OCI-LY1 (cell line): ENCODE data around the gene NSA2.
"Not testable (repeated sequence)": the region's sequence is repeated elsewhere in the genome, so short reads cannot be mapped to it uniquely, and the experiment has no call there.

Experiments
- H2AFZ ChIP-seq: fragments of 200-600 bp; sonication (generic), shearing (Covaris generic); 2 replicates; pipeline ENCODE4 v1.6.0; 2014; ENCODE audit warnings: antibody characterized with exemption, mild to moderate bottlenecking, low read length
- H3F3A ChIP-seq: fragments of 200-600 bp; sonication (generic), shearing (Covaris generic); 2 replicates; pipeline ENCODE4 v1.6.0; 2014; ENCODE audit warnings: mild to moderate bottlenecking, antibody characterized with exemption, low read length, moderate library complexity; ENCODE audit not compliant: insufficient read depth
- H3K27ac ChIP-seq: fragments of 200-600 bp; sonication (generic); 2 replicates; pipeline ENCODE4 v1.5.1; 2014; ENCODE audit warnings: low read length, mixed run types, mild to moderate bottlenecking, low read depth; ENCODE audit not compliant: poor library complexity, severe bottlenecking
- H3K27me3 ChIP-seq: fragments of 200-600 bp; sonication (generic); 2 replicates; pipeline ENCODE4 v1.6.0; 2014; ENCODE audit warnings: antibody characterized with exemption, mild to moderate bottlenecking, low read length, moderate library complexity; ENCODE audit not compliant: insufficient read depth
- H3K36me3 ChIP-seq: fragments of 200-600 bp; sonication (generic); 2 replicates; pipeline ENCODE4 v1.6.1; 2014; ENCODE audit warnings: mild to moderate bottlenecking, antibody characterized with exemption, low read length, moderate library complexity, mixed read lengths; ENCODE audit not compliant: insufficient read depth
- H3K4me1 ChIP-seq: fragments of 200-600 bp; sonication (generic); 2 replicates; pipeline ENCODE4 v1.5.1; 2014; ENCODE audit warnings: mild to moderate bottlenecking, low read length, moderate library complexity; ENCODE audit not compliant: insufficient read depth, severe bottlenecking
- H3K4me2 ChIP-seq: fragments of 200-600 bp; sonication (generic), shearing (Covaris generic); 2 replicates; pipeline ENCODE4 v1.6.1; 2014; ENCODE audit warnings: low read length
- H3K4me3 ChIP-seq: fragments of 200-600 bp; sonication (generic); 2 replicates; pipeline ENCODE4 v1.5.1; 2014; ENCODE audit warnings: low read length, low read depth, mild to moderate bottlenecking, mixed read lengths; ENCODE audit not compliant: poor library complexity, severe bottlenecking
- H3K79me2 ChIP-seq: fragments of 200-600 bp; shearing (Covaris generic); 2 replicates; pipeline ENCODE4 v1.6.1; 2016; ENCODE audit warnings: mixed run types, low read length, mixed read lengths; ENCODE audit not compliant: insufficient read depth
- H3K9ac ChIP-seq: fragments of 200-600 bp; sonication (generic), shearing (Covaris generic); 2 replicates; pipeline ENCODE4 v1.6.1; 2014; ENCODE audit warnings: mild to moderate bottlenecking, low read length, mixed read lengths
- H3K9me2 ChIP-seq: fragments of 200-600 bp; sonication (generic), shearing (Covaris generic); 2 replicates; pipeline ENCODE4 v1.6.1; 2014; ENCODE audit warnings: low read depth, mild to moderate bottlenecking, low read length, mixed read lengths
- H3K9me3 ChIP-seq: fragments of 200-600 bp; shearing (Covaris generic); 2 replicates; pipeline ENCODE4 v1.6.1; 2014; ENCODE audit warnings: low read length, mixed read lengths
- H4K20me1 ChIP-seq: fragments of 200-600 bp; sonication (generic), shearing (Covaris generic); 2 replicates; pipeline ENCODE4 v1.6.0; 2016; ENCODE audit warnings: mild to moderate bottlenecking, low read length; ENCODE audit not compliant: insufficient read depth
- EZH2 ChIP-seq: fragments of 200-600 bp; sonication (generic), shearing (Covaris generic); IDR thresholded peaks from 2 replicates; pipeline ENCODE4 v1.8.0; 2017; ENCODE audit warnings: borderline replicate concordance, mixed run types, mild to moderate bottlenecking, antibody characterized with exemption, low read length, moderate library complexity, mixed read lengths
- TF ChIP-seq, protein P1 (sequence below): fragments of 200-600 bp; sonication (generic), shearing (Covaris generic); IDR thresholded peaks from 2 replicates; pipeline ENCODE4 v1.5.1; 2017; ENCODE audit warnings: mild to moderate bottlenecking, antibody characterized with exemption, low read length, moderate library complexity, mixed read lengths

NSA2 gene

DNA sequence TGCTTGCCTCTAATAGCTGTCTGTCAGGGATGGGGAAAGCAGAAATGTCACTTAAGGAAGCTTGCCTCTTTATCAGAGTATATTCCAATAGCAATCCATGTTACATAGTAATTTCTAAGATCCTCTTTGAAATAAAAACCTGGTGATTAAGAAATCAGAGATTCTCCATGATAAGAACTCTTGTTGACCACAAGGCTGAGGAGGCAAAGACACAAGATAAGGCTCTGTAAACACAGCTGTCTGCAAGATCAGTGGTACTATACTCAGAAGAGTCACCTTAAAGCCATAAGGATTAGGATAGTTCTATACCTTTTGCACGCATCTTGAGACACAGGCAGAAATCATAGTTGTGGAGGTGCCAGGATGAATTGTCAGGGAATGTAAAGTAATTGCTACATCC lies 41.7 kb upstream of the NSA2 start:
- H3K27me3 ChIP-seq = no peaks in the 10 kb centered on the region
- H3K9me3 ChIP-seq = no peaks in the 10 kb centered on the region
- no peak overlapping the region for H3K4me3 ChIP-seq
- no peak overlapping the region for H3K27ac ChIP-seq
- no peaks in the 10 kb centered on the region for H3K9me2 ChIP-seq
- peaks cover 55% of the 10 kb centered on the region for H3K36me3 ChIP-seq
- H3K9ac ChIP-seq = no peak overlapping the region
- no peaks in the 10 kb centered on the region for H3F3A ChIP-seq
- no peaks in the 10 kb centered on the region for H4K20me1 ChIP-seq
- TF ChIP-seq, protein P1, sequence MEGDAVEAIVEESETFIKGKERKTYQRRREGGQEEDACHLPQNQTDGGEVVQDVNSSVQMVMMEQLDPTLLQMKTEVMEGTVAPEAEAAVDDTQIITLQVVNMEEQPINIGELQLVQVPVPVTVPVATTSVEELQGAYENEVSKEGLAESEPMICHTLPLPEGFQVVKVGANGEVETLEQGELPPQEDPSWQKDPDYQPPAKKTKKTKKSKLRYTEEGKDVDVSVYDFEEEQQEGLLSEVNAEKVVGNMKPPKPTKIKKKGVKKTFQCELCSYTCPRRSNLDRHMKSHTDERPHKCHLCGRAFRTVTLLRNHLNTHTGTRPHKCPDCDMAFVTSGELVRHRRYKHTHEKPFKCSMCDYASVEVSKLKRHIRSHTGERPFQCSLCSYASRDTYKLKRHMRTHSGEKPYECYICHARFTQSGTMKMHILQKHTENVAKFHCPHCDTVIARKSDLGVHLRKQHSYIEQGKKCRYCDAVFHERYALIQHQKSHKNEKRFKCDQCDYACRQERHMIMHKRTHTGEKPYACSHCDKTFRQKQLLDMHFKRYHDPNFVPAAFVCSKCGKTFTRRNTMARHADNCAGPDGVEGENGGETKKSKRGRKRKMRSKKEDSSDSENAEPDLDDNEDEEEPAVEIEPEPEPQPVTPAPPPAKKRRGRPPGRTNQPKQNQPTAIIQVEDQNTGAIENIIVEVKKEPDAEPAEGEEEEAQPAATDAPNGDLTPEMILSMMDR = no peak
- TF ChIP-seq EZH2 = no peak
- H3K4me2 ChIP-seq = no peak overlapping the region
- no peaks in the 10 kb centered on the region for H3K4me1 ChIP-seq
- no peak overlapping the region for H2AFZ ChIP-seq
- no peaks in the 10 kb centered on the region for H3K79me2 ChIP-seq

DNA sequence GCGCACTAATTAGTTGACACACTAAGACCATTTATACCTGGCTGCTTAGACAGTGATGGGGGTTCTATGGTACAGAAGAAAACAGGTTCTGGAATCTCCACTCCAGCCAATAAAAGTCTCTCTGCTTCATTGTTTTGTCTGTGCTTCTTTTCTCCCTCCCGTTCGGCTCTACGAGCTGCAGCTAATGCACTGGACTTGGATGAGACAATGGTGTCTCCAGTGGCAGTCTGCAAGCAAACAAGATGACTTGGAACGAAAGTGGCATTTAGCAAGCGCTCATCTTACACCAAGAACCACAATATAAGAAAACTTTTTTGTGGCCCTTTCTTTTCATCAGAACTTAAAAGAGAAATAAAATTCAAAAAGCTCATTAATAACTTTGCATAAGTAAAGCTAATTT lies 30.3 kb upstream of the NSA2 start:
- Histone ChIP-seq H3K4me3 (no peak overlapping the region), H4K20me1 (no peaks in the 10 kb centered on the region), H3K9me2 (no peaks in the 10 kb centered on the region), H3K4me1 (no peaks in the 10 kb centered on the region), H3F3A (no peaks in the 10 kb centered on the region), H3K27me3 (no peaks in the 10 kb centered on the region), H3K9me3 (no peaks in the 10 kb centered on the region), H3K27ac (no peak overlapping the region), H2AFZ (no peak overlapping the region), H3K4me2 (no peak overlapping the region), H3K9ac (no peak overlapping the region), H3K79me2 (no peaks in the 10 kb centered on the region), H3K36me3 (peaks cover 79% of the 10 kb centered on the region)
- TF ChIP-seq, protein P1 = no peak

DNA sequence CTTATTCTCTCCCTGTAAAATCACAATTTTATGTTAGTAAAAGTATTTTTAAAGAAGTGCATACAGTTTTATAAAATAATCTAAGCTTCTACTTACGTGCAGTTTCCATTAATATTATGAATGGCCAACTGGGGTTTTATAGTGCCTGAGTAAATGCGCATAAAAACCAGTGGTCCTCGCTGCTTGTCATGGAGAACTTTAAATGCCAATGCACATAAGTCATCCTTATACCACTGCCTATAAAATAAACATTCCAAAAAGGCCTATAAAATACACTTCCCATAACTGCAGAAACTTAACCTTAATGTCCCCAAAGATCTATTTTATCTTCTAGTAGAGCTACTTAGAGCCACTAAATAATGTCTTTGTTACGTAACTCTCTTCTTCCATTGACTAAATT lies 28.6 kb upstream of the NSA2 start:
- Histone ChIP-seq H3K4me3 (no peak overlapping the region), H3K9ac (no peak overlapping the region), H3K4me2 (no peak overlapping the region), H3K27ac (no peak overlapping the region), H3K9me2 (no peaks in the 10 kb centered on the region), H3F3A (no peaks in the 10 kb centered on the region), H3K4me1 (no peaks in the 10 kb centered on the region), H3K9me3 (no peaks in the 10 kb centered on the region), H3K27me3 (no peaks in the 10 kb centered on the region), H2AFZ (no peak overlapping the region), H3K79me2 (no peaks in the 10 kb centered on the region), H3K36me3 (peaks cover 79% of the 10 kb centered on the region), H4K20me1 (no peaks in the 10 kb centered on the region)
- TF ChIP-seq, protein P1 = no peak
- no peak for TF ChIP-seq EZH2

DNA sequence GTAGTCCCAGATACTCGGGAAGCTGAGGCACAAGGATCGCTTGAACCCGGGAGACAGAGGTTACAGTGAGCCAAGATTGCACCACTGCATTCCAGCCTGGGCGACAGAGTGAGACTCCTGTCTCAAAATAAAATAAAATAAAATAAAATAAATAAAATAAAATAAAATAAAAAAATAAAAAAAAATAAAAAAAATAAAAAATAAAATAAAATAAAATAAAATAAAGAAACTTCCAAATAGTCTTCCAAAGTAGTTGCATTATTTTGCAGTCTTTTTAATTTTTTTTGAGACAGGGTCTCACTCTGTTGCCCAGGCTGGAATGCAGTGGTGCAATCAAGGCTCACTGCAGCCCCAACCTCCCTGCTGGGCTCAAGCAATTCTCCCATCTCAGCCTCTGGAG lies 18.3 kb upstream of the NSA2 start:
- H3K4me1 ChIP-seq, H3K79me2 ChIP-seq, H3K27me3 ChIP-seq, H3K4me3 ChIP-seq, H2AFZ ChIP-seq, H3K4me2 ChIP-seq, H3K27ac ChIP-seq, H4K20me1 ChIP-seq, H3K9me2 ChIP-seq, H3K9me3 ChIP-seq, H3F3A ChIP-seq, H3K9ac ChIP-seq: not testable (repeated sequence)
- peaks cover 75% of the 10 kb centered on the region for H3K36me3 ChIP-seq
